ENCODE data around the gene RC3H2.
A peak's percentile ranks its signal among the peaks of the same experiment; 100 is the strongest.

RC3H2 gene, protein sequence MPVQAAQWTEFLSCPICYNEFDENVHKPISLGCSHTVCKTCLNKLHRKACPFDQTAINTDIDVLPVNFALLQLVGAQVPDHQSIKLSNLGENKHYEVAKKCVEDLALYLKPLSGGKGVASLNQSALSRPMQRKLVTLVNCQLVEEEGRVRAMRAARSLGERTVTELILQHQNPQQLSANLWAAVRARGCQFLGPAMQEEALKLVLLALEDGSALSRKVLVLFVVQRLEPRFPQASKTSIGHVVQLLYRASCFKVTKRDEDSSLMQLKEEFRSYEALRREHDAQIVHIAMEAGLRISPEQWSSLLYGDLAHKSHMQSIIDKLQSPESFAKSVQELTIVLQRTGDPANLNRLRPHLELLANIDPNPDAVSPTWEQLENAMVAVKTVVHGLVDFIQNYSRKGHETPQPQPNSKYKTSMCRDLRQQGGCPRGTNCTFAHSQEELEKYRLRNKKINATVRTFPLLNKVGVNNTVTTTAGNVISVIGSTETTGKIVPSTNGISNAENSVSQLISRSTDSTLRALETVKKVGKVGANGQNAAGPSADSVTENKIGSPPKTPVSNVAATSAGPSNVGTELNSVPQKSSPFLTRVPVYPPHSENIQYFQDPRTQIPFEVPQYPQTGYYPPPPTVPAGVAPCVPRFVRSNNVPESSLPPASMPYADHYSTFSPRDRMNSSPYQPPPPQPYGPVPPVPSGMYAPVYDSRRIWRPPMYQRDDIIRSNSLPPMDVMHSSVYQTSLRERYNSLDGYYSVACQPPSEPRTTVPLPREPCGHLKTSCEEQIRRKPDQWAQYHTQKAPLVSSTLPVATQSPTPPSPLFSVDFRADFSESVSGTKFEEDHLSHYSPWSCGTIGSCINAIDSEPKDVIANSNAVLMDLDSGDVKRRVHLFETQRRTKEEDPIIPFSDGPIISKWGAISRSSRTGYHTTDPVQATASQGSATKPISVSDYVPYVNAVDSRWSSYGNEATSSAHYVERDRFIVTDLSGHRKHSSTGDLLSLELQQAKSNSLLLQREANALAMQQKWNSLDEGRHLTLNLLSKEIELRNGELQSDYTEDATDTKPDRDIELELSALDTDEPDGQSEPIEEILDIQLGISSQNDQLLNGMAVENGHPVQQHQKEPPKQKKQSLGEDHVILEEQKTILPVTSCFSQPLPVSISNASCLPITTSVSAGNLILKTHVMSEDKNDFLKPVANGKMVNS

DNA sequence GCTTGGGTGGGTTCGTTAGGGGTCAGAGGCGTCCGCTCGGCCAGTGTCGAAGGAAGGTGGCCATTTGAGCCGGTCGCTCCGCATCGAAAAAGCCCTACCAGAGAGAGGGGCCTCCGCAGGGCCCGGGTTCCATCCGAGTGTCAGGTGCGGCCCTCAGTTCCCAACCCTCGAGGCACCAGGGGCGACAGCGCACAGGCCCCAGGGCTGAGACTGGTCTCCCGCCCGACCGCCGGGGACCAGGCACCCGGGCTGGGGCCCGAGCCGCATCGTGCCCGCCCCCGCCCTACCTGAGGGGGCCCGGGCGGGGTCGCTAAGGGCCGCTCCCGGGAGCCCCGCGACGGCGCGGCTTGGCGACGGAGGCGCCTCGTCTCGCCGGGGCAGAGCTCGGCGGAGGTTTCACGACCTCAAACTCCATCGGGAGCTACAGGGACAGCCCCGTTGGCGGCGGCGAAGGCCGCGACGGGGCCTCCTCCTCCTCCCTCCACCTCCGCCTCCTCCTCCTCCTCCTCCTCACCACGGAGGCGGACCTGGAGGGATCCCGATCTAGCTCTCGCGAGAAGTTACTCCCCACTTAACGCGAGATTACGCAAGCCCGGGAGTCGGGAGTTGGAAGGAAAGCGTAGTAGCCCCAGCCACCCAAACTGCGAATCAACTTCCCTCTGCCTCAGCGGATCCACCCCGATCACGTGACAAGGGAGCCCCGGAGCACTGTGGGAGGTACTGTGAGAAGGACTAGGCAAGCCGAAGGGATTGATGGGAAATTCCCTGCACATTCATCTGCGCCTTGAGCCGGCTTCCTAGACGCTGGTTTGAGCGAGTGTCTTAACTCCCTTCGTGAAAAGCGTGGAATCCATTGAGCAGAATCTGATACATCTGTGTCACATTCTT lies at the start of gene RC3H2:
Gene RC3H2 (minus strand): TSS at position 537 of the 888 bp plus-strand sequence. CDS start 7,850 bp downstream, outside the sequence.
- DNase-seq (ENCODE audit: low read depth) = peak; percentile 100

DNA sequence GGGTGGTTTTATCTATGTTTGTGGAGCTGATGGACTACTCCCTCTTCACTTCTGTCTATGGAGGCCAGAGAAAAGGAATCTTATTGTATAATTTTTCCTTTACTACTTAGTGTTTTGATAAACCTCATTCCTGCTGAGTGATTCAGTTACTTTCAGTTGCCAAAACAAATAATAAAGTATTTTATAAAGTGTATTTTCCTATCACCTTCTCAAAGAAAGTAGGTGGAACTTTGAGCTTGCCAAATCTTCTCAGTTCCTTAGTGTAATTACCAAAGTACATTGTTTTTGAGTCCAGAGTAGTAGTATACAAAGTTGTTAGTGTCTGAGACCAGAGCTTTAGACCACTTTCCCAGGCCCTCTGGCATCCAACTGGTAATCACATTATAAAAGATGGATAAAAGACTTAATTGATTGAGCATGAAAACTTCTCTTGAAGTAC lies 49.1 kb upstream of the RC3H2 start:
- peak; percentile 35 for DNase-seq (ENCODE audit: low read depth)

DNA sequence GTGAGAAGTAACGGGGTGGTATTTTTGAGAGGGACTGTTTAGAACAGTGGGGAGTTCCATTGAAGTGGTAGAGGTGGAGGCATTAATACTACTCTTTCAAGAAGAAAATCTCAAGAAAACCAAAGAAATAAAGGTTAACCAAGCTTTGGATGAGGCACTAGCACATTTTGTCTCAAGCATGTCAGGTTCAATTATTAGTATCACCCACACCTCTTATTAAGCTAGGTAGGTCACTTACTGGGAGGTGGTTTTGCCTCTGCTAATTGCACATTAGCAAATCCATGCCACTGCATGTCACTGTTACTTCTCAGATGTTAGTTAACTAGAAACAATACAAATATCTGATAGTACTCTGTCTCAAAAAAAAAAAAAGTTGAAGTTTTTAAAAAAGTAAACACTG lies 45.9 kb upstream of the RC3H2 start:
- DNase-seq (ENCODE audit: low read depth) = no peak

DNA sequence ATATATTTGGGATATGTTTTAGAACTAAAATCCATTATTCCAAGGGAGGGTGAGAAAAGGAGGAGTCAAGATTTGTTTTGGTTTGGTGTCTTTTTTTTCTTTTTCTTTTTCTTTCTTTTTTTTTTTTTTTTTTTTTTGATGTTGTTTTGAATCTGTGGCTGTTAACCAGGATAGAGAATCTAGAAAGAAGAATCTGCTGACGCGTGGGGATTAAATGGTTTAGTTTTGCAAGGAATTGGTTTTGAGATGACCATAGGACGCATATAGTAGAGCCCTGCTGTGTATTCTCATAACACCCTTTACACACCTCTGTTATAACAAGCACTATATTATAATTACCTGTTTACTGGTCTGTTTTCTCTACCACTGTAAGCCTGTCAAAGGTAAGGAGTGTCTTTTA lies 45.1 kb upstream of the RC3H2 start:
- no peak for DNase-seq (ENCODE audit: low read depth)

DNA sequence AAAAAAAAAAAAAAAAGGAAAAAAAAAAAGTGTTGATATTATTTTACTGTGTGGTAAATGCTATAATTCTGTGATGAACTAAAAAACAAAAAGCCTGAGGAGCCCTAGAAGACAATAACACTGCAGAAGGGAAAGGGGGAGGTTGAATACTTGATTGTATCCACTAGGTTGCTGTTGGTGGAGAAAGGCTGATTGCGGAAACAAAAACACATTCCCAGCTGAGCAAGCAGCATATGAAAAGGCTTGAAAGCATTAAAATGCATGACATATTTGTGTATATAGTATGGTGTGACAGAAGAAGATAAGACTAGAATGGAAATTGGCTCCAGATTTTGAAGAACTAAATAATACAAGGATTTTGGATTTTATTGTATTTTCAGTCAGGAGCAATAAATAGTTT lies 44.5 kb upstream of the RC3H2 start:
- DNase-seq (ENCODE audit: low read depth) = no peak

DNA sequence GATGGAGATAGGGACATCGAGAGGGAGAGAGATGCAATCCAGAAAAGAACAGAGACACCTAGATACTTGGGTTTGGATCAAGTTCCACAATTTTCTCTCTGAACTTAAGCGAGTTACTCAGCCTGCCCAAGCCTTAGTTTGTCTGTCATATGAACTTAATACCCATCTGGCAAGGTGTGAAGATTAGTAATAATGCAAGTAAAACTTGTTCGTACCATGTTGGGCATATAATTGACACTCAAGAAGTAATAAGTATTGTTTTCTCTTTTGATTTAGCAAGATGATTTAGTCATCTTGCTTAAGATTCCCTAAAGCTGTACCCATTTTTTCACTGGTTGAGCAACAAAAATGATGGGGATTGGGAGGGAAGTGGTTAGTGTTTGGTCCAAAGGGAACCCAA lies 43.2 kb upstream of the RC3H2 start:
- DNase-seq (ENCODE audit: low read depth) = no peak

DNA sequence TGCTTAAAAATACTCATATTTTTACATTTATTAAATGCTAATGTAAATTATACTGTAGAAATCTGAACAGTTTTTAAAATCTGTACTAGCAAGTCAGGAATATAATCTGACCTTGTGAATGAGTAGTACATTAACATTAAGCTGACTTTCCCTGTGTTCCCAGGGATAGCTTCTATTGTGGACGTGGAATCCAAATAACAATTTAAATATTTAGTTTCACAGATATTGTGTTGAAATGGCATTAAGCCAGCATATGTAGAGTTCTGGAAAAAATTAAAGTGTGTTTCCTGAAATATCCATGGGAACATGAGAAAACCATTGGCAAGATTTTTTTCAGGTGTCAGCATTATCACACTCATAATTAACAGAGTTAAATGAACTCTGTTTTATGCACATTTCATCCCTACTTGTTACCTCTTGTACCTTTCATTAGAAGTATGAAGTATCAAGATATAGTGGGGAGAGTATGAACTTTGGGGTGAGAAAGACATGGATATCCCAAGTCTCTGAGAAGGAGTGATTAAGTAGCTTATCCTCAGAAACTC lies 41.4 kb upstream of the RC3H2 start:
- DNase-seq (ENCODE audit: low read depth) = no peak

DNA sequence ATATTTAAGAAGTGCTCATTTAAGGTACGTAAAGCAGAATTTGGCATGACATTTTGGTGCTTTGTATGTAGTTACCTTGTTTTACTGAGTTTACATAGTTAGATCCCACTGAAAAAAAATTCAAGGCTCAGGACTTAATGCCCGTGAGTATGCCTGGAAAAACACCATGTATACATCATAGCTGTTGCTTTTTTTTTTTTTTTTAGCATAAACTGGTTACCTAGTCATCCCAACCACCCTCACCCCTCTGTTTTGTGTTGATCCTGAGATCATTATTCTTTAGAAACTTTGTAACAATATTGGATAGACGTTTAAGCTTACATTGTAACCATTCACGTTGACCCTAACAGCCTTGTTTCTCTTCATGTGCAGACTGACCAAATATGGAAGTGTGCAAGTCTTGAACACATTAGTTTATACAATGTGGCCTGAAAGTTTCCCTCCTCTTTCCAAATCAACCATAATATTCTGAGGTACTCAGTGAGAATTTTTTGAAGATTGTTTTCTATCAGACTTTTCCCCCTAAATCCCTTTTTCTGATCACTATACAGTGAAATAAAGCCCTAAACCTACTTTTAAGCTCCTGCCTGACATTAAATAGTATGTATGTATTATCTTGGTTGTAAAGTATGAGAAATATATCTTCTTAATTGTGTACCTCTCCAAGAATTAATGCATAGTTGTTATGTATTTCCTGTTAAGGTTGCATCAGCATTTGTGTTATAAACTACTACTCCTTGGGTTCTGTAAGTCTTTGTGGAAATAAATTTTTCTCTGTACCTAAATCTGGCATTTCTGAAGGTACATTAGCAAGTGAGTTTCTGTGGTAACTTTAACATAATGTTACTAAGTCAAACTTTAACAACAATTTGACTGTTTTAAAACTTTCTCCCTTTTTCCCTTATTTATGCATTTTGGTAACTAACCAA lies 40.1 kb upstream of the RC3H2 start:
- no peak for DNase-seq (ENCODE audit: low read depth)

DNA sequence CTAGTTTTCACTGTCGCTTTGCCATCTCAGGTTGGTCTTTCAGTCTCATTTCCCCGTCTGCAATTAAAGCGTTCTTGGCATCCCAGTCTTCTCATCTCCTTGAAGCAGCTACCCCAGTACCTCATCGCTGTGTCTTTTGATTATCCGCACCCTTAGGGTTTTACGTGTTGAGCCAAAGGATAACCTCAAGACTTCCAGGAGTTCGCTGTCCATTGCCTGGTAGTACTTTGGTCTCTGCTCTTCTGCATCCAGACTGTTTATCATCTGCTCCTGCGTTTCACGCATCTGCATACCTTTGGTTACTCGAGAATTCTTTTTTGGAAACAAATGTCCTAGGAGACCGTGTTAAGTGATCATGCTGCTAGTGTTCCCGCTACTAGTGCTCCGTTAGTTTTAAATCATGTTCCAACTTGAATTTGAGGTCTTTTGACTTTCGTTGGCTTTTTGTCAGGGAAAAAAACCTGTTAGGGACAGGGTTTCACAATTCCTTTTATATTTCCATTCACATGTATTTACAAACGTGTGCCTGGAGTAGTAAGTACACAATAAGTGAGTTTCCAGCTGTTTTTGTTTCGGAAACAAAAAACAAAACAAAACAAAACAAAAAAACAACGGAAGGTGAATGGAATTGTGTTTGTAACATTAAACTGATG lies 36.5 kb upstream of the RC3H2 start:
- DNase-seq (ENCODE audit: low read depth) = peak; percentile 74

DNA sequence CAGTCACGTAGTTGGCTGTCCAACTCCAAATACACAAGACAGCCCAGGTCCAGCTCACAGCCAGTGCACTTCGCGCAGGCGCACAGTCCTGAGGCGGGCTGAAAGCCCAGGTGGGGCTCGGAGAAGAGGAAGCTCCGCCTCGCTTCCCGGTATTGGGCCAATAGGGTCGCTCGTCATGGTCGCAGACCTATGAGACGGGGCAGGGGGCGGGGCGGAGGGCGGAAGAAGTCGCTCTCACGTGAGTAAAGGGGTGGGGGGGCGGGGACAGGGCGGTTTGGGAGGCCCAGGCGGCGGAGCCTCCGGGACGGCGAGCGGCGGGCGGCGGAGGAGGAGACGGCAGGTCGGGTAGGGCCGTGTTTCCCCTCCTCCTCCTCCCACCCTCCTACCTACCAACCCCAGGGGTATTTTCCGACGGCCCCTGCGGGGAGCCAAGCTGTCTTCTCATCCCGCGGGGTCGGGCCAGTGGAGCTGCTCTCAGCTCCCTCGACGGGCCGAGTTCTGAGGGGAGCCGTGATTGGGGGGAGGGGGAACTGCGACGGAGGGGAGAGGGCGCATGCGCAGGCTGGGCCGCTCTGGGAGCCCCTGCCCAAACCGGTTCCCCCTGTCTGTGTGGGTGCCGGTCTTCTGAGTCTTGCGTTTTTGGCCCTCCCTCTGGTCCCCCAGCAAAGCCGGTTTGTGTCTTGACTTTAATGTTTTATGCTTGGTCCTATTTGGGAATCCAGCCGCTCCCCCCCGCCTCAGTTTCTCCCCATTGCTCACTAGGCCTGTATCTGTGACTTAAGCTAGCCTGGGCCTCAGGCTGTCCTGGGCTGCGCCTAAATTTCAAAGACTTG lies 35.8 kb upstream of the RC3H2 start, which contains the start of gene RABGAP1:
Gene RABGAP1 (plus strand): TSS at position 272 of the 833 bp plus-strand sequence. CDS start 16,040 bp downstream, outside the sequence.
- peak; percentile 95 for DNase-seq (ENCODE audit: low read depth)

DNA sequence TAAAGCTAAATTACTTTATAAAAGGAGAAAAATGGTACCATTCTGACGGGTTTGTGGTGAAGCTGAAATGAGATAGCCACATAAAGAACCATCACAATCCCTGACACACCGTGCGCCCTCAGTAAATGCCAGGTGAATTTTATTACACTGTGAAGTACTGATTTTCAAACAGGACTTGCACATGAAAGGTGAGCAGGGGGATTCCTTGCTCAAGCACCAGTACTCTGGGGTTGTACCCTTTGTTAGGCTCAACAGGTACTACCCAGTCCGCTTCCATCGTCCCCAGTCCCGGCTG lies 35.2 kb upstream of the RC3H2 start:
- no peak for DNase-seq (ENCODE audit: low read depth)

DNA sequence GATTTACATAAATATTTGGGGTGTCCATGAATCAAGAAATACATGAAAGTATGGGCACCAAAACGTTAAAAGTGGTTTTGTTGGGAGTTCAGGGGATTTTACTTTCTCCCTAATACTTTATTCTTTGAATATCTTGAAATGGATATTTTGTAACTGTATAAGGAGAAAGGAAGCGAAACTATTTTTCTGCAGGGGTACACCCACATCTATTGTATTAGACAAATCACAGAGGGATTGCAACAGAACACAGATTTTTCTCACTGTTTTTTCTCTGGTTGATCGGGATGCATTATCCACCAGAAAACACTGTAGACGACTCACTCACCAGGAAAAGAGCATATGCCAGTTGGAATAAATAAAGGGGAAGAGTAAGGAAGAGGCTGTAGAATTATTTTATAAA lies 34.4 kb upstream of the RC3H2 start:
- DNase-seq (ENCODE audit: low read depth) = no peak

DNA sequence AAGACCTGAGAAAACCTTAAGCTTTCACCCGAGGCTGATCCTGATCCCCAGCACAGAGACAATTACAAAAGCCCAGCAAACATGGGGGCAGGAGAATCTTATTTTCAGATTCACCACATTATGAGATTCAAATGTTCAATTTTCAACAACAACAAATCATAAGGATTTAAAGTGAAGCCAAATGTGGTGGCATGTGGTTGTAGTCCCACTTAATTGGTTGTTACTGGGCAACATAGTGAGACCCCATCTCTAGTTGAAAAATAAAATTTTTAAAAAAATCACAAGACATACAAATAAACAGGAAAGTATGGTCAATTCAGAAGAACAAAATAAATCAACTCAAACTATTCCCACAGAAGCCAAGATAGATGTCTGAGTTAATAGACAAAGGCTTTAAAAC lies 31.7 kb upstream of the RC3H2 start:
- DNase-seq (ENCODE audit: low read depth) = no peak

DNA sequence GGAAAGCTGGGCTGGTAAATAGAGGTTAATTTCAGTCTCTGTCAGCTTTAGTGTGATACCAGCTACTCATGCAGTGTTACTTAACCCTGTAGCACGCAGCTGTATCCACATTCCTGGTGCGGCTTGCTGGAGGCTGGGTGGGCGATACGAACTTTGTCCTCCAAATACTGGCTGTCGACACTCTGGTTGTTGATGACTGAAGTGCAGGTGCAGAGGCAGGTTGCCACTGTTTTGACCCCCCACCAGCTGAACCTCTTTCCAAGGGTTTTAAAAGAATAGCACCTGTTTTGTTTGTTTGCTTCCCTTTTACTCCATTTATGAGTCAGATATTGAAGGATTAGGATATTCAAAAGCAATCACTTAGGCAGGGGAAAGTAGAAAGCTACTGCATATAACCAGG lies 31.3 kb upstream of the RC3H2 start:
- no peak for DNase-seq (ENCODE audit: low read depth)

DNA sequence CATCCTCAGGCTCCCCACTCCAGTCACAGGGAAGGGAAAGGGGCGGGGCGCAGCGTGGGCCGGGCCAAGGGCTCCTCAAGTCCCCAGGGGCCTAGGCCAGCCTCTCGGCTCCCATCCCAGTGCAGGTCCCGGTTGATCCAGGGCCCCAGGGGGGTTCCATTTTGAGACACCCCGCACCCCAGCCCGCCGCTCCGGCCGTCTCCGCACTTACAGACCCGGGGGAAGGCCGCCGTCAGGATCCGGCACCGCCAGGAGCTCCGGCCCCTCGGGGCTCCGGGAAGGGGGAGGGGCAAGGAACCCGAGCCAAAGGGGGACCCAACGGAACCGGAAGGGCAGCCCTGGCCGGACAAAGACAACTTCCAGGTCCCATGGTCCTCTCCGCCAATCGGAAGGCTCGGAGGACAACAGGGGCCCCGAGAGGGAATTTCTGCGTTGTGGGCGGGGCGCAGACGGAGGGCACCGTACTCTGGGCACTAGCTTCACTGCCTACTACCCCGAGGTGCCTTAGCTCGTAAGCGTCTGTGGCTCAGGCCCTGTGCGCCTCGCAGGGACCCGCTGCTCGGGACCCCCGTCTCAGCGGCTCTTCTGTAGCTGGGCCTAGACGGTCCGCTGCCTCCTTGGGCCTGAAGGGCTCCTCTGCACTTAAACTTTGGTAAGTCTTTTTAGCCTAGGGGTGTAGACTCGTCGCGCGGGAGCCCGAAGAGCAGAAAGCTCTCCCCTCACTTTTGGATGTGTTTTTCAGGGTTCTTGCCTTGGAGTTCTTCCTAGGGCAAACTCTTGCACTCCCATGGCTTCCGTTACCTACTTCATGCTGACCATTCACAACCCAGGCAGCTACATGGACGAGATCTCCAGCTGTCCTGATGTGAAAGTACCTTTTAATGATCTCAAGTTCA lies 26.3 kb upstream of the RC3H2 start, which contains the start of gene ZBTB26:
Gene ZBTB26 (minus strand): TSS at position 287 of the 896 bp plus-strand sequence. CDS start 11,578 bp downstream, outside the sequence.
- peak; percentile 92 for DNase-seq (ENCODE audit: low read depth)

DNA sequence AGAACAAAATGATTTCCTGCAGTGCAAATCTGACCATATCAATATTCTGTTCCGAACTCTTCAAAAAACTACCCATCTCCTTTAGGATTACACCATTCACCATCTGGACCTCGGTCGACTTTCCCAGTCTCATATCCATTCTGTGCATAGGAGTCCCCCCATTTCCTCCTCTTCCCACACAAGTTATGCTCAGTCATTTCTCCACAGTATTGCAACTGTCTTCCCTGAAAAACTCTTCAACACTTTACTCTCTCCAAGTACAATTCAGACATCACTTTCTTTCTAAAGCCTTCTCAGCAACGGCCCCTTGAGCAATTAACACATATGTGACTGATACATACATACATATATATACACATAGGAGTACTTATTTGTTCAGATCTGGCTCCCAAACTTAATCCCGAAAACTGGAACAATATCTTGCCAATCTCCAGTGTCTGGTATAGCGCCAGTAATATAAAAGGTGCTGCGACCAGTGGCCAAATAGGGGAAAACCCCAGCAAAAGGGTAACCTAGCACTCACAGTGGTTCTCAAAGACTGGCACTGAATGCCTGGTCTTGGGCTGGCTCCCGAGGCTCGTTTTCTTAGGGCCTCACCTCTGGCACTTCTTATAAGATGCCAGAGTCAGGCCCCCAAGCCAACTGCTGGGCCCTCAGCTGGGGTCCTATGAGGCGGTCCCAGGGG lies 25.5 kb upstream of the RC3H2 start:
- DNase-seq (ENCODE audit: low read depth) = no peak
